Activated CD8-positive, alpha-beta T cell treated with anti-CD3 and anti-CD28 coated beads for 36 hours (primary cell): ENCODE results near the gene KCNMA1. TPM values are rescaled to one million over a fixed set of nuclear protein-coding genes. Genes with fewer than 3 reads are reported as not detected.

Source experiments
- ATAC-seq: fragments of 200-7000 bp; cut with Tn5 transposase; one replicate; pipeline ENCODE4 v1.10.0; 2021; ENCODE audit warnings: mild to moderate bottlenecking, moderate library complexity
- CTCF ChIA-PET: fragments of 350-600 bp; sonication (Branson Sonifier 250); formaldehyde crosslinking; loops from one replicate; lab custom pipeline; 2021; ENCODE audit warnings: antibody characterized with exemption; lab: Charles Lee
- POLR2A ChIA-PET: fragments of 350-600 bp; sonication (Branson Sonifier 250); formaldehyde crosslinking; loops from one replicate; lab custom pipeline; 2021; ENCODE audit warnings: antibody characterized with exemption; lab: Charles Lee
- DNase-seq: peaks from one replicate; pipeline ENCODE4 v3.0.0-alpha.2; 2020
- H3K27ac Mint-ChIP-seq: one replicate; pipeline ENCODE4 v1.8.0; 2021; ENCODE audit warnings: mild to moderate bottlenecking, mixed read lengths
- H3K27me3 Mint-ChIP-seq: one replicate; pipeline ENCODE4 v1.8.0; 2021; ENCODE audit warnings: mixed read lengths
- H3K36me3 Mint-ChIP-seq: one replicate; pipeline ENCODE4 v1.8.0; 2021; ENCODE audit warnings: low read depth, mixed read lengths
- H3K4me1 Mint-ChIP-seq: one replicate; pipeline ENCODE4 v1.8.0; 2021; ENCODE audit warnings: low read depth, mixed read lengths
- H3K4me3 Mint-ChIP-seq: one replicate; pipeline ENCODE4 v1.8.0; 2021; ENCODE audit warnings: mild to moderate bottlenecking, moderate library complexity, mixed read lengths
- H3K9me3 Mint-ChIP-seq: one replicate; pipeline ENCODE4 v1.8.0; 2021; ENCODE audit warnings: mixed read lengths
- intact Hi-C: fragments of 100-400 bp; cut with micrococcal nuclease; formaldehyde crosslinking; loops from one replicate; pipeline ENCODE4 v1.10.0; 2022
- total RNA-seq, 2 experiments: library from RNA; stranded (reverse); gene quantifications; one replicate each; pipeline ENCODE4 v1.2.3, GENCODE V29; 2021
- TF ChIP-seq, protein P1 (sequence below): fragments of 200-600 bp; IDR thresholded peaks from one replicate; pipeline ENCODE4 v1.8.0; 2022; ENCODE audit warnings: antibody characterized with exemption, mild to moderate bottlenecking

Gene KCNMA1
- total RNA-seq, 2 experiments from 2014 or later = 0.18 TPM; not detected in 1

DNA sequence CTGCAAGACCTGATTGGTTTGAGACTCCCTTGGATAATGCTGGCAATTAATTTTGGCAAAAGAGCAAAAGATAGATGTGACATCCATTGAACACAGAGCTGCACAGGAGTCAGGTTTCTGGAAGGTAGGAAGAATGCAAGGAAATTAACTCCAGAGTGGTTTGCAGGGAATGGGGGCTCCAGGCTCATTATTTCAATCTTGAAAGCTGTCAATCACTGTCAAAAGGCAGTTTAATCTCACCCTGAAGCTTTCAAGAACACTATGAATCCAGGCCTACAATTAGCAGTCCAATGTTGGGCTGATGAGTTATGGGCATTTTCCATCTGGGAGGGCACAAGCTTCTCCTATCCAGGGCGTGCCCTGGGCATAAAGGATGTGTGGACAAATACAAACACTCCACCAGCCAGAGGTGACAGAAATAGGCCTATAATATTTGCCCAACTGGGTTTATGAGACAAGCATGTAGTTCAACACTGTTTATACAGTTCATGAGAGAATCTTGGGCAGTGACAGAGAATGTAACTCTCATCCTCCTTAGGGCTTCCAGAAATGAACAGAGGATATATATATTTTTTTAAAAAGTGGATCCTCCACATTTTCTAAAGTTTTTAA, 80.5 kb downstream of the KCNMA1 start:
- no peaks in the 10 kb centered on the region for H3K9me3 Mint-ChIP-seq
- TF ChIP-seq, protein P1, sequence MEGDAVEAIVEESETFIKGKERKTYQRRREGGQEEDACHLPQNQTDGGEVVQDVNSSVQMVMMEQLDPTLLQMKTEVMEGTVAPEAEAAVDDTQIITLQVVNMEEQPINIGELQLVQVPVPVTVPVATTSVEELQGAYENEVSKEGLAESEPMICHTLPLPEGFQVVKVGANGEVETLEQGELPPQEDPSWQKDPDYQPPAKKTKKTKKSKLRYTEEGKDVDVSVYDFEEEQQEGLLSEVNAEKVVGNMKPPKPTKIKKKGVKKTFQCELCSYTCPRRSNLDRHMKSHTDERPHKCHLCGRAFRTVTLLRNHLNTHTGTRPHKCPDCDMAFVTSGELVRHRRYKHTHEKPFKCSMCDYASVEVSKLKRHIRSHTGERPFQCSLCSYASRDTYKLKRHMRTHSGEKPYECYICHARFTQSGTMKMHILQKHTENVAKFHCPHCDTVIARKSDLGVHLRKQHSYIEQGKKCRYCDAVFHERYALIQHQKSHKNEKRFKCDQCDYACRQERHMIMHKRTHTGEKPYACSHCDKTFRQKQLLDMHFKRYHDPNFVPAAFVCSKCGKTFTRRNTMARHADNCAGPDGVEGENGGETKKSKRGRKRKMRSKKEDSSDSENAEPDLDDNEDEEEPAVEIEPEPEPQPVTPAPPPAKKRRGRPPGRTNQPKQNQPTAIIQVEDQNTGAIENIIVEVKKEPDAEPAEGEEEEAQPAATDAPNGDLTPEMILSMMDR = no peak
- H3K27ac Mint-ChIP-seq = no peak overlapping the region
- no peak overlapping the region for H3K4me3 Mint-ChIP-seq
- peaks cover 2% of the 10 kb centered on the region for H3K27me3 Mint-ChIP-seq
- ATAC-seq = no peak
- DNase-seq = no peak
- intact Hi-C loops = no loop called here
- peaks cover 6% of the 10 kb centered on the region for H3K4me1 Mint-ChIP-seq
- no peaks in the 10 kb centered on the region for H3K36me3 Mint-ChIP-seq
- POLR2A ChIA-PET = no interaction called here
- CTCF ChIA-PET = no interaction called here

DNA sequence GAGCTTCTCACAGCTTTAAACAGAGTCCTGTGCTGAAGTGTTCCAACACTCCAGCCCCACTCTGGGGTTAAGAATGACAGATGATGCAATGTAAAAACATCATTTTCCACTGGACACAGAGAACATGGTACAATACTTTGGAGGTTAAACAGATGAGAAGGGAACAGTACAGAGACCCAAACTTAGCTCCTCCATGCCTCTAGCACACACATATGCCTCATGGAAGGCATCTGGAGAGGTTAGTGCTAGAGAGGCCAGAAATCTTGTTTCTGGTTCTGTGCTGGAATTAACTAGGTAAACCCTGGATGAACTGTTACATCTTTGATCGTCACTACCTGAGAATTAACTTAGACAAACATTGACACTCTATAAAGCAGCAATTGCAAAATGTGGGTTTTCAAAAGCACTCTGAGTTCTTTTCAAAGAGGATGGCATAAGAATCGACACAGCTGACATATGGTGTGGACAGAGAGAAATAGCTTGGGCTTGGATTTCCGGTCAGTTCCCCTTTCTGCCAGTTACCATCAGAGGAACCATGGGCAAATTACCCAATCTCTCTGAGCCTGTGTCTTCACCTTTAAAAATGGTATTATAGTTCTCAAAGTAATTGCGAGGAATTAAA, 81.9 kb downstream of the KCNMA1 start:
- H3K27me3 Mint-ChIP-seq = no peaks in the 10 kb centered on the region
- DNase-seq = no peak
- ChIA-PET POLR2A (no interaction called here), CTCF (interaction anchor here (1.0 kb wide), 1 partner anchor 156 kb away, joined by 4 read pairs; no protein-coding TSS in a partner anchor)
- intact Hi-C loops = no loop called here
- no peaks in the 10 kb centered on the region for H3K9me3 Mint-ChIP-seq
- ATAC-seq = no peak
- no peak overlapping the region for H3K4me3 Mint-ChIP-seq
- TF ChIP-seq, protein P1 = no peak
- H3K27ac Mint-ChIP-seq = no peak overlapping the region
- no peaks in the 10 kb centered on the region for H3K36me3 Mint-ChIP-seq
- peaks cover 6% of the 10 kb centered on the region for H3K4me1 Mint-ChIP-seq

DNA sequence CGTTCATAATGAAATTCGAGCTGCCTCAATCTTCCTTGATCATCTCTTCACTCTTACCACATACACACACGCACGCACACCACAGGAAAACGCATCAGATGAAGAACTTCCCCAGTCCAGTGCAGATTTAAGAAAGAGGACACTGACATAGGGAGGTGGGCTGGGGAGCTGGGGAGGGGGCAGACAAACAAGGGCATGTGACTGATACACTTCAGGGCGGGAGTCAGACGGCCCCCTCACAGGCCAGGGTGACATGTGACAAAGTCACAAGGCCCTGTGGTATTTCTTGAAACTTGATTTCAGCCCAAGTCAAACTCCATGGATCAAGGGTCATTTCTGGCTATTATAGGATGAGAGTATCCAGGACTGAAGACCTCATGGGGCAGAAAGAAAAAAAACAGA, 82.6 kb downstream of the KCNMA1 start:
- H3K27ac Mint-ChIP-seq = no peak overlapping the region
- ChIA-PET CTCF (interaction anchor here (1.0 kb wide), 1 partner anchor 157 kb away, joined by 4 read pairs; no protein-coding TSS in a partner anchor), POLR2A (no interaction called here)
- DNase-seq (peak; percentile 42), ATAC-seq (no peak)
- TF ChIP-seq, protein P1 = no peak
- no peaks in the 10 kb centered on the region for H3K36me3 Mint-ChIP-seq
- H3K4me1 Mint-ChIP-seq = peaks cover 6% of the 10 kb centered on the region
- H3K9me3 Mint-ChIP-seq = no peaks in the 10 kb centered on the region
- no peak overlapping the region for H3K4me3 Mint-ChIP-seq
- H3K27me3 Mint-ChIP-seq = no peaks in the 10 kb centered on the region
- intact Hi-C loops = no loop called here

DNA sequence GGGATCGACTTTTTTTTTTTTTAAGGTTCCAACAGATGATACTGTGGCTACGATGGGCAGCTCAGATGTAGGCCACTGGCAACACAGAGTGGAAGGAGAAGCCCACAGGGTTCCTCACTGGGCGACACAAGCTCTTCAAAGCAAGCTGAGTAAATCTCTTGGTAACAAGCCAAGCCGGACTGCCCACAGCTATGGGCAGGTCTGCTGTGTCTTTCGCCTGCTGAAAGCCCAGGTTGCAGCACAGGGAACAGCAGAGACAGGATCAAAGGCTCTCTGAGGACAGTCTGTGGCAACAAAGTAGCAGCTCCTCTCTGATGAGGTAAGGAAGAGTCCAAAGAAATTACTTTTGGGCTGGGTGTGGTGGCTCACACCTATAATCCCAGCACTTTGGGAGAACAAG, 83.6 kb downstream of the KCNMA1 start:
- Mint-ChIP-seq H3K4me1 (peaks cover 6% of the 10 kb centered on the region), H3K4me3 (no peak overlapping the region), H3K27me3 (no peaks in the 10 kb centered on the region), H3K36me3 (no peaks in the 10 kb centered on the region), H3K9me3 (no peaks in the 10 kb centered on the region), H3K27ac (no peak overlapping the region)
- ChIA-PET POLR2A (no interaction called here), CTCF (interaction anchor here (1.0 kb wide), 1 partner anchor 87 kb away, joined by 4 read pairs; no protein-coding TSS in a partner anchor)
- TF ChIP-seq, protein P1 = no peak
- no peak for ATAC-seq
- intact Hi-C loops = no loop called here
- no peak for DNase-seq

DNA sequence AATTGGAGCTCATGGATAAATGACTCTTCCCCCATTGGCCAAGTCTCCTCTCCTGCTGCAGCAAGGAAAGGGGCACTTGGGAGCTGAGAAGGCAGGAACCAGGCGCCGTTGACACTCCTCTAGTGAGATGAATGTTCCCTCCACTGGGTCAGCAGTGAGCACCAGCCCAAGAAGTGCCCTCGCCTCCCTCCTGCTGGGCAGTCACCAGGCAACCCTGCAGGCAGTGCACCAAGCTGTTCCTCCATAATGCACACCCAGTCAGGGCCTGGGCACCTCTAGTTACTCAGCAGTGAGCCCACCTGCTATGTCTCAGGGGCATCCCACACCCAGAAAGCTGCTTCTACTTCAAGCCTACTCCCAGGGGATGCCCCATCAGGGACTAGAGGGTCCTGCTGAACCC, 84.3 kb downstream of the KCNMA1 start:
- TF ChIP-seq, protein P1 = no peak
- intact Hi-C loops = no loop called here
- Mint-ChIP-seq H3K9me3 (no peaks in the 10 kb centered on the region), H3K4me3 (no peak overlapping the region), H3K4me1 (peaks cover 6% of the 10 kb centered on the region), H3K27ac (no peak overlapping the region), H3K27me3 (no peaks in the 10 kb centered on the region), H3K36me3 (no peaks in the 10 kb centered on the region)
- CTCF ChIA-PET = interaction anchor here (1.0 to 1.2 kb wide), 2 partner anchors 9 to 88 kb away, joined by 4 read pairs; no protein-coding TSS in a partner anchor
- POLR2A ChIA-PET = no interaction called here
- DNase-seq (no peak), ATAC-seq (no peak)
